H9 (cell line): Measurements from ENCODE around the gene ZNRF4. TPM values are rescaled to one million over a fixed set of nuclear protein-coding genes. Genes with fewer than 3 reads are reported as not detected.

ENCODE experiments used
- DNase-seq: peaks from one replicate; pipeline ENCODE4 v3.0.0-alpha.2; 2017
- H2AFZ ChIP-seq: one replicate; pipeline ENCODE4 v1.6.1; 2013; ENCODE audit warnings: mild to moderate bottlenecking, low read length, control low read depth, moderate library complexity
- H2AK5ac ChIP-seq: 2 replicates; pipeline ENCODE4 v1.6.1; 2013; ENCODE audit warnings: low read length, control low read depth, mixed read lengths; ENCODE audit not compliant: insufficient read length
- H2BK120ac ChIP-seq: one replicate; pipeline ENCODE4 v1.6.1; 2013; ENCODE audit warnings: low read depth, mild to moderate bottlenecking, low read length, control low read depth, inconsistent platforms; ENCODE audit not compliant: poor library complexity, severe bottlenecking
- H2BK12ac ChIP-seq: 2 replicates; pipeline ENCODE4 v1.6.1; 2013; ENCODE audit warnings: low read length, control low read depth, mixed read lengths, low read depth; ENCODE audit not compliant: insufficient read length
- H2BK15ac ChIP-seq: 2 replicates; pipeline ENCODE4 v1.6.1; 2013; ENCODE audit warnings: low read depth, low read length, control low read depth
- H2BK20ac ChIP-seq: one replicate; pipeline ENCODE4 v1.6.1; 2013; ENCODE audit warnings: low read depth, mild to moderate bottlenecking, low read length, control low read depth, inconsistent platforms; ENCODE audit not compliant: poor library complexity, severe bottlenecking
- H2BK5ac ChIP-seq: 2 replicates; pipeline ENCODE4 v1.6.1; 2013; ENCODE audit warnings: low read length, control low read depth, mixed read lengths; ENCODE audit not compliant: insufficient read length
- H3K14ac ChIP-seq: 2 replicates; pipeline ENCODE4 v1.6.1; 2013; ENCODE audit warnings: low read length, control low read depth; ENCODE audit not compliant: insufficient read depth
- H3K18ac ChIP-seq: 2 replicates; pipeline ENCODE4 v1.6.1; 2013; ENCODE audit warnings: low read depth, mild to moderate bottlenecking, mixed read lengths, low read length, control low read depth; ENCODE audit not compliant: insufficient read length
- H3K23ac ChIP-seq: 2 replicates; pipeline ENCODE4 v1.6.1; 2013; ENCODE audit warnings: low read length, control low read depth, mixed read lengths, low read depth; ENCODE audit not compliant: insufficient read length
- H3K23me2 ChIP-seq: 2 replicates; pipeline ENCODE4 v1.6.1; 2013; ENCODE audit warnings: low read depth, mild to moderate bottlenecking, mixed read lengths, low read length, control low read depth; ENCODE audit not compliant: insufficient read length, poor library complexity, severe bottlenecking
- H3K27ac ChIP-seq: 2 replicates; pipeline ENCODE4 v1.5.1; 2013; ENCODE audit warnings: low read length, control low read depth, mixed read lengths, low read depth; ENCODE audit not compliant: insufficient read length
- H3K27me3 ChIP-seq: 2 replicates; pipeline ENCODE4 v1.6.1; 2013; ENCODE audit warnings: low read length, control low read depth, inconsistent platforms; ENCODE audit not compliant: insufficient read depth
- H3K4ac ChIP-seq: 2 replicates; pipeline ENCODE4 v1.6.1; 2013; ENCODE audit warnings: low read depth, mild to moderate bottlenecking, control low read depth, inconsistent platforms, low read length, moderate library complexity
- H3K4me1 ChIP-seq: 2 replicates; pipeline ENCODE4 v1.6.1; 2013; ENCODE audit warnings: low read length, control low read depth, inconsistent platforms; ENCODE audit not compliant: insufficient read depth
- H3K4me2 ChIP-seq: 2 replicates; pipeline ENCODE4 v1.6.1; 2013; ENCODE audit warnings: low read length, control low read depth, mixed read lengths; ENCODE audit not compliant: insufficient read length, insufficient read depth
- H3K56ac ChIP-seq: 2 replicates; pipeline ENCODE4 v1.6.1; 2013; ENCODE audit warnings: low read depth, mild to moderate bottlenecking, mixed read lengths, low read length, control low read depth; ENCODE audit not compliant: insufficient read length
- H3K79me1 ChIP-seq: 2 replicates; pipeline ENCODE4 v1.6.1; 2013; ENCODE audit warnings: low read depth, mild to moderate bottlenecking, moderate library complexity, low read length, control low read depth, inconsistent platforms; ENCODE audit not compliant: insufficient read depth, poor library complexity, severe bottlenecking
- H3K79me2 ChIP-seq: 2 replicates; pipeline ENCODE4 v1.6.1; 2013; ENCODE audit warnings: low read length, control low read depth, inconsistent platforms; ENCODE audit not compliant: insufficient read depth
- H3K9ac ChIP-seq: 2 replicates; pipeline ENCODE4 v1.6.1; 2013; ENCODE audit warnings: low read length, control low read depth, mixed read lengths; ENCODE audit not compliant: insufficient read length; ENCODE audit errors: extremely low read depth
- H3K9me3 ChIP-seq: one replicate; pipeline ENCODE4 v1.6.1; 2013; ENCODE audit warnings: low read depth, low read length, inconsistent platforms; ENCODE audit not compliant: control insufficient read depth
- H3T11ph ChIP-seq: one replicate; pipeline ENCODE4 v1.6.1; 2013; ENCODE audit warnings: mild to moderate bottlenecking, low read length, control low read depth, inconsistent platforms
- H4K20me1 ChIP-seq: one replicate; pipeline ENCODE4 v1.6.1; 2013; ENCODE audit not compliant: control insufficient read depth, insufficient read length, insufficient read depth
- H4K5ac ChIP-seq: 2 replicates; pipeline ENCODE4 v1.6.1; 2013; ENCODE audit warnings: low read depth, mild to moderate bottlenecking, mixed read lengths, low read length, control low read depth; ENCODE audit not compliant: insufficient read length
- H4K8ac ChIP-seq: replicated peaks from 2 replicates; pipeline ENCODE4 v1.6.1; 2013; ENCODE audit warnings: low read length, control low read depth, mixed read lengths, low read depth; ENCODE audit not compliant: insufficient read length
- H4K91ac ChIP-seq: 2 replicates; pipeline ENCODE4 v1.6.1; 2013; ENCODE audit warnings: low read depth, mild to moderate bottlenecking, moderate library complexity, mixed read lengths, low read length, control low read depth; ENCODE audit not compliant: insufficient read length
- H3K27ac Mint-ChIP-seq, 3 experiments: 2 replicates in 2 of 3; 3 replicates in 1 of 3; pipeline ENCODE4 v1.8.0; 2020 to 2021; ENCODE audit warnings: mixed read lengths in 3 of 3, mild to moderate bottlenecking in 1 of 3, moderate library complexity in 1 of 3
- H3K27me3 Mint-ChIP-seq: 2 replicates; pipeline ENCODE4 v1.8.0; 2021; ENCODE audit warnings: low read depth, mild to moderate bottlenecking, moderate library complexity, mixed read lengths
- H3K36me3 Mint-ChIP-seq, 3 experiments: 2 replicates in 2 of 3; 3 replicates in 1 of 3; pipeline ENCODE4 v1.8.0; 2020 to 2021; ENCODE audit warnings: low read depth in 3 of 3, mixed read lengths in 3 of 3; ENCODE audit not compliant: insufficient read depth in 1 of 3
- H3K4me1 Mint-ChIP-seq, 2 experiments: 2 replicates each; pipeline ENCODE4 v1.8.0; 2020; ENCODE audit warnings: mixed read lengths in 2 of 2
- H3K4me3 Mint-ChIP-seq, 2 experiments: 2 replicates in 1 of 2; 3 replicates in 1 of 2; pipeline ENCODE4 v1.8.0; 2020 to 2021; ENCODE audit warnings: mild to moderate bottlenecking in 2 of 2, mixed read lengths in 2 of 2, moderate library complexity in 1 of 2
- H3K9me3 Mint-ChIP-seq, 2 experiments: 2 replicates in 1 of 2; 3 replicates in 1 of 2; pipeline ENCODE4 v1.8.0; 2020; ENCODE audit warnings: mild to moderate bottlenecking in 2 of 2, mixed read lengths in 2 of 2, moderate library complexity in 1 of 2
- WGBS: extraction: QIAGEN DNeasy Blood & Tissue Kit; methylation state at CpG from one replicate; pipeline ENCODE4 v1.1.7; 2013; ENCODE audit warnings: missing lambda C conversion rate, low lambda C conversion rate, mixed read lengths; ENCODE audit not compliant: insufficient read length; ENCODE audit errors: extremely low coverage; 5-methylcytosine and 5-hydroxymethylcytosine counted together
- total RNA-seq: library from RNA; stranded (reverse); gene quantifications from 2 replicates; pipeline ENCODE4 v1.2.1, GENCODE V29; 2021
- TF ChIP-seq, protein P1 (sequence below): fragments of 200-600 bp; sonication (generic); conservative IDR thresholded peaks from 3 replicates; pipeline ENCODE4 v1.8.0; 2021; ENCODE audit warnings: antibody characterized with exemption, mild to moderate bottlenecking

ZNRF4 gene
- total RNA-seq, 1 experiment from 2014 or later = not detected

GRCh38 chr19:5452594-5453565 is 2.3 kb upstream of the ZNRF4 start:
- H2AFZ ChIP-seq = no peak overlapping the region
- H3K4me2 ChIP-seq = no peak overlapping the region
- no peak overlapping the region for H2BK15ac ChIP-seq
- no peak overlapping the region for H2BK120ac ChIP-seq
- DNase-seq = no peak
- no CpG with 5 or more reads among the region's 16 CpGs for whole genome bisulfite sequencing
- H2AK5ac ChIP-seq = no peak overlapping the region
- TF ChIP-seq, protein P1, sequence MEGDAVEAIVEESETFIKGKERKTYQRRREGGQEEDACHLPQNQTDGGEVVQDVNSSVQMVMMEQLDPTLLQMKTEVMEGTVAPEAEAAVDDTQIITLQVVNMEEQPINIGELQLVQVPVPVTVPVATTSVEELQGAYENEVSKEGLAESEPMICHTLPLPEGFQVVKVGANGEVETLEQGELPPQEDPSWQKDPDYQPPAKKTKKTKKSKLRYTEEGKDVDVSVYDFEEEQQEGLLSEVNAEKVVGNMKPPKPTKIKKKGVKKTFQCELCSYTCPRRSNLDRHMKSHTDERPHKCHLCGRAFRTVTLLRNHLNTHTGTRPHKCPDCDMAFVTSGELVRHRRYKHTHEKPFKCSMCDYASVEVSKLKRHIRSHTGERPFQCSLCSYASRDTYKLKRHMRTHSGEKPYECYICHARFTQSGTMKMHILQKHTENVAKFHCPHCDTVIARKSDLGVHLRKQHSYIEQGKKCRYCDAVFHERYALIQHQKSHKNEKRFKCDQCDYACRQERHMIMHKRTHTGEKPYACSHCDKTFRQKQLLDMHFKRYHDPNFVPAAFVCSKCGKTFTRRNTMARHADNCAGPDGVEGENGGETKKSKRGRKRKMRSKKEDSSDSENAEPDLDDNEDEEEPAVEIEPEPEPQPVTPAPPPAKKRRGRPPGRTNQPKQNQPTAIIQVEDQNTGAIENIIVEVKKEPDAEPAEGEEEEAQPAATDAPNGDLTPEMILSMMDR = no peak
- no peaks in the 10 kb centered on the region for H3K23me2 ChIP-seq
- no peak overlapping the region for H3K18ac ChIP-seq
- no peaks in the 10 kb centered on the region for H4K20me1 ChIP-seq
- H3K23ac ChIP-seq = no peak overlapping the region
- no peak overlapping the region for H4K5ac ChIP-seq
- H3K79me1 ChIP-seq = no peaks in the 10 kb centered on the region
- no peaks in the 10 kb centered on the region for H3K79me2 ChIP-seq
- H3K9me3 Mint-ChIP-seq = peaks cover 0 to under 1% of the 10 kb centered on the region in 2 experiments; a peak in 1 of 5 replicates
- H3K4me1 Mint-ChIP-seq = peaks cover 0 to 6% of the 10 kb centered on the region in 2 experiments; a peak in 3 of 4 replicates
- no peak overlapping the region for H3K9ac ChIP-seq
- H3K27ac Mint-ChIP-seq = no peak overlapping the region
- no peak overlapping the region for H2BK12ac ChIP-seq
- H3K36me3 Mint-ChIP-seq = no peaks in the 10 kb centered on the region; a peak in 1 of 7 replicates
- H3K9me3 ChIP-seq = no peaks in the 10 kb centered on the region
- H2BK20ac ChIP-seq = no peak overlapping the region
- no peak overlapping the region for H3K4ac ChIP-seq
- no peak overlapping the region for H3K27ac ChIP-seq
- no peaks in the 10 kb centered on the region for H3K27me3 ChIP-seq
- no peak overlapping the region for H4K8ac ChIP-seq
- H3K56ac ChIP-seq = no peak overlapping the region
- H3K4me3 Mint-ChIP-seq = no peak overlapping the region
- H3K4me1 ChIP-seq = no peaks in the 10 kb centered on the region
- H3K27me3 Mint-ChIP-seq = peaks cover 48% of the 10 kb centered on the region
- no peak overlapping the region for H3K14ac ChIP-seq
- H2BK5ac ChIP-seq = no peak overlapping the region
- H3T11ph ChIP-seq = no peak overlapping the region
- H4K91ac ChIP-seq = no peak overlapping the region
